ENCODE results near the gene WNT1.

The WNT1 gene

GRCh38 chr12:48961801-48962200, 16.3 kb upstream of the WNT1 start:
- DNase-seq (ENCODE audit: low spot score), result no peak

- no peak for DNase-seq (ENCODE audit: low spot score)
Observed at GRCh38 chr12:48965298-48965838, 12.8 kb upstream of the WNT1 start.

- no peak for DNase-seq (ENCODE audit: low spot score)
Observed at GRCh38 chr12:48966177-48966895, 11.8 kb upstream of the WNT1 start.

GRCh38 chr12:48967991-48968390, 10.1 kb upstream of the WNT1 start:
- DNase-seq (ENCODE audit: low spot score), result no peak

- DNase-seq (ENCODE audit: low spot score), result no peak
Observed at GRCh38 chr12:48968467-48968866, 9.7 kb upstream of the WNT1 start.

GRCh38 chr12:48969160-48969771, 8.9 kb upstream of the WNT1 start:
- no peak for DNase-seq (ENCODE audit: low spot score)

GRCh38 chr12:48969833-48970701, 8.1 kb upstream of the WNT1 start:
- no peak for DNase-seq (ENCODE audit: low spot score)

GRCh38 chr12:48970702-48971334, 7.3 kb upstream of the WNT1 start:
- DNase-seq (ENCODE audit: low spot score), result no peak

GRCh38 chr12:48972213-48972951, 5.7 kb upstream of the WNT1 start:
- DNase-seq (ENCODE audit: low spot score), result no peak

GRCh38 chr12:48972952-48973483, 5.1 kb upstream of the WNT1 start:
- no peak for DNase-seq (ENCODE audit: low spot score)

- no peak for DNase-seq (ENCODE audit: low spot score)
Observed at GRCh38 chr12:48973531-48973930, 4.6 kb upstream of the WNT1 start.

- no peak for DNase-seq (ENCODE audit: low spot score)
Observed at GRCh38 chr12:48973941-48974673, 4.0 kb upstream of the WNT1 start.

GRCh38 chr12:48977290-48978281, 536 bp upstream of the WNT1 start:
- DNase-seq (ENCODE audit: low spot score), result peak; percentile 32

GRCh38 chr12:48978741-48979601, 849 bp downstream of the WNT1 start:
- no peak for DNase-seq (ENCODE audit: low spot score)

GRCh38 chr12:48979602-48980388, 1.7 kb downstream of the WNT1 start:
- no peak for DNase-seq (ENCODE audit: low spot score)

GRCh38 chr12:48980389-48980952, 2.3 kb downstream of the WNT1 start:
- no peak for DNase-seq (ENCODE audit: low spot score)
